OCI-LY1 (cell line): ENCODE data around the gene TDRD12.
"Not testable (repeated sequence)": the region's sequence is repeated elsewhere in the genome, so short reads cannot be mapped to it uniquely, and the experiment has no call there.

Experiments used
- H2AFZ ChIP-seq: fragments of 200-600 bp; sonication (generic), shearing (Covaris generic); 2 replicates; pipeline ENCODE4 v1.6.0; 2014; ENCODE audit warnings: antibody characterized with exemption, mild to moderate bottlenecking, low read length
- H3F3A ChIP-seq: fragments of 200-600 bp; sonication (generic), shearing (Covaris generic); 2 replicates; pipeline ENCODE4 v1.6.0; 2014; ENCODE audit warnings: mild to moderate bottlenecking, antibody characterized with exemption, low read length, moderate library complexity; ENCODE audit not compliant: insufficient read depth
- H3K27ac ChIP-seq: fragments of 200-600 bp; sonication (generic); 2 replicates; pipeline ENCODE4 v1.5.1; 2014; ENCODE audit warnings: low read length, mixed run types, mild to moderate bottlenecking, low read depth; ENCODE audit not compliant: poor library complexity, severe bottlenecking
- H3K27me3 ChIP-seq: fragments of 200-600 bp; sonication (generic); 2 replicates; pipeline ENCODE4 v1.6.0; 2014; ENCODE audit warnings: antibody characterized with exemption, mild to moderate bottlenecking, low read length, moderate library complexity; ENCODE audit not compliant: insufficient read depth
- H3K36me3 ChIP-seq: fragments of 200-600 bp; sonication (generic); 2 replicates; pipeline ENCODE4 v1.6.1; 2014; ENCODE audit warnings: mild to moderate bottlenecking, antibody characterized with exemption, low read length, moderate library complexity, mixed read lengths; ENCODE audit not compliant: insufficient read depth
- H3K4me1 ChIP-seq: fragments of 200-600 bp; sonication (generic); 2 replicates; pipeline ENCODE4 v1.5.1; 2014; ENCODE audit warnings: mild to moderate bottlenecking, low read length, moderate library complexity; ENCODE audit not compliant: insufficient read depth, severe bottlenecking
- H3K4me2 ChIP-seq: fragments of 200-600 bp; sonication (generic), shearing (Covaris generic); 2 replicates; pipeline ENCODE4 v1.6.1; 2014; ENCODE audit warnings: low read length
- H3K4me3 ChIP-seq: fragments of 200-600 bp; sonication (generic); 2 replicates; pipeline ENCODE4 v1.5.1; 2014; ENCODE audit warnings: low read length, low read depth, mild to moderate bottlenecking, mixed read lengths; ENCODE audit not compliant: poor library complexity, severe bottlenecking
- H3K79me2 ChIP-seq: fragments of 200-600 bp; shearing (Covaris generic); 2 replicates; pipeline ENCODE4 v1.6.1; 2016; ENCODE audit warnings: mixed run types, low read length, mixed read lengths; ENCODE audit not compliant: insufficient read depth
- H3K9ac ChIP-seq: fragments of 200-600 bp; sonication (generic), shearing (Covaris generic); 2 replicates; pipeline ENCODE4 v1.6.1; 2014; ENCODE audit warnings: mild to moderate bottlenecking, low read length, mixed read lengths
- H3K9me2 ChIP-seq: fragments of 200-600 bp; sonication (generic), shearing (Covaris generic); 2 replicates; pipeline ENCODE4 v1.6.1; 2014; ENCODE audit warnings: low read depth, mild to moderate bottlenecking, low read length, mixed read lengths
- H3K9me3 ChIP-seq: fragments of 200-600 bp; shearing (Covaris generic); 2 replicates; pipeline ENCODE4 v1.6.1; 2014; ENCODE audit warnings: low read length, mixed read lengths
- H4K20me1 ChIP-seq: fragments of 200-600 bp; sonication (generic), shearing (Covaris generic); 2 replicates; pipeline ENCODE4 v1.6.0; 2016; ENCODE audit warnings: mild to moderate bottlenecking, low read length; ENCODE audit not compliant: insufficient read depth
- EZH2 ChIP-seq: fragments of 200-600 bp; sonication (generic), shearing (Covaris generic); IDR thresholded peaks from 2 replicates; pipeline ENCODE4 v1.8.0; 2017; ENCODE audit warnings: borderline replicate concordance, mixed run types, mild to moderate bottlenecking, antibody characterized with exemption, low read length, moderate library complexity, mixed read lengths
- TF ChIP-seq, protein P1 (sequence below): fragments of 200-600 bp; sonication (generic), shearing (Covaris generic); IDR thresholded peaks from 2 replicates; pipeline ENCODE4 v1.5.1; 2017; ENCODE audit warnings: mild to moderate bottlenecking, antibody characterized with exemption, low read length, moderate library complexity, mixed read lengths

Gene TDRD12

DNA sequence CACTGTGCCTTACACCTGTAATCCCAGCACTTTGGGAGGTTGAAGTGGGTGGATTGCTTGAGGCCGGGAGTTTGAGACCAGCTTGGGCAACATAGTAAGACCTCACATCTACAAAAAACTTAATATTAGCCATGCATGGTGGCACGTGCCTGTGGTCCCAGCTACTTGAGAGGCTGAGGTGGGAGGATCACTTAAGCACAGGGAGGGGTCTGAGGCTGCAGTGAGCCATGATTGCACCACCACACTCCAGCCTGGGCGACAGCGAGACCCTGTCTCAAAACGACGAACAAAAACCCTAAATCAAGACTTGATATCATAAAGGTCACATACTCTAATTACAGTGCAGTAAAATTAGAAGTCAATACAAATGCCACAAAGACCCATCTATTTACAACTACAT lies 132.6 kb downstream of the TDRD12 start:
- no peak overlapping the region for H2AFZ ChIP-seq
- no peaks in the 10 kb centered on the region for H3K9me3 ChIP-seq
- no peaks in the 10 kb centered on the region for H3K36me3 ChIP-seq
- no peaks in the 10 kb centered on the region for H3F3A ChIP-seq
- H3K79me2 ChIP-seq: no peaks in the 10 kb centered on the region
- no peaks in the 10 kb centered on the region for H4K20me1 ChIP-seq
- H3K27me3 ChIP-seq: no peaks in the 10 kb centered on the region
- no peak overlapping the region for H3K27ac ChIP-seq
- H3K9me2 ChIP-seq: no peaks in the 10 kb centered on the region
- H3K4me3 ChIP-seq: no peak overlapping the region
- no peaks in the 10 kb centered on the region for H3K4me1 ChIP-seq
- TF ChIP-seq, protein P1, sequence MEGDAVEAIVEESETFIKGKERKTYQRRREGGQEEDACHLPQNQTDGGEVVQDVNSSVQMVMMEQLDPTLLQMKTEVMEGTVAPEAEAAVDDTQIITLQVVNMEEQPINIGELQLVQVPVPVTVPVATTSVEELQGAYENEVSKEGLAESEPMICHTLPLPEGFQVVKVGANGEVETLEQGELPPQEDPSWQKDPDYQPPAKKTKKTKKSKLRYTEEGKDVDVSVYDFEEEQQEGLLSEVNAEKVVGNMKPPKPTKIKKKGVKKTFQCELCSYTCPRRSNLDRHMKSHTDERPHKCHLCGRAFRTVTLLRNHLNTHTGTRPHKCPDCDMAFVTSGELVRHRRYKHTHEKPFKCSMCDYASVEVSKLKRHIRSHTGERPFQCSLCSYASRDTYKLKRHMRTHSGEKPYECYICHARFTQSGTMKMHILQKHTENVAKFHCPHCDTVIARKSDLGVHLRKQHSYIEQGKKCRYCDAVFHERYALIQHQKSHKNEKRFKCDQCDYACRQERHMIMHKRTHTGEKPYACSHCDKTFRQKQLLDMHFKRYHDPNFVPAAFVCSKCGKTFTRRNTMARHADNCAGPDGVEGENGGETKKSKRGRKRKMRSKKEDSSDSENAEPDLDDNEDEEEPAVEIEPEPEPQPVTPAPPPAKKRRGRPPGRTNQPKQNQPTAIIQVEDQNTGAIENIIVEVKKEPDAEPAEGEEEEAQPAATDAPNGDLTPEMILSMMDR: no peak
- no peak for TF ChIP-seq EZH2
- H3K9ac ChIP-seq: no peak overlapping the region
- no peak overlapping the region for H3K4me2 ChIP-seq

DNA sequence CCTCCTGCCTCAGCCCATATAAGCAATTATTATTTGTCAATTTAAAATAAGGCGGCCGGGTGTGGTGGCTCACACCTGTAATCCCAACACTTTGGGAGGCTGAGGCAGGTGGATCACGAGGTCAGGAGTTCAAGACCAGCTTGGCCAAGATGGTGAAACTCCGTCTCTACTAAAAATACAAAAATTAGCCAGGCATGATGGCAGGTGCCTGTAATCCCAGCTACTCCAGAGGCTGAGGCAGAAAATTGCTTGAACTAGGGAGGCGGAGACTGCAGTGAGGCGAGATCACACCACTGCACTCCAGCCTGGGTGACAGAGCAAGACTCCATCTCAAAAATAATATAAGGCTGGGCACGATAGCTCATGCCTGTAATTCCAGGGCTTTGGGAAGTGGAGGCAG lies 137.3 kb downstream of the TDRD12 start:
- H3K4me3 ChIP-seq, H3K4me2 ChIP-seq, H3K79me2 ChIP-seq, H3K9ac ChIP-seq, H3K27ac ChIP-seq, H3K36me3 ChIP-seq, H3K27me3 ChIP-seq, H3K9me3 ChIP-seq, H3K4me1 ChIP-seq, H3K9me2 ChIP-seq, H3F3A ChIP-seq, H2AFZ ChIP-seq, H4K20me1 ChIP-seq: not testable (repeated sequence)

DNA sequence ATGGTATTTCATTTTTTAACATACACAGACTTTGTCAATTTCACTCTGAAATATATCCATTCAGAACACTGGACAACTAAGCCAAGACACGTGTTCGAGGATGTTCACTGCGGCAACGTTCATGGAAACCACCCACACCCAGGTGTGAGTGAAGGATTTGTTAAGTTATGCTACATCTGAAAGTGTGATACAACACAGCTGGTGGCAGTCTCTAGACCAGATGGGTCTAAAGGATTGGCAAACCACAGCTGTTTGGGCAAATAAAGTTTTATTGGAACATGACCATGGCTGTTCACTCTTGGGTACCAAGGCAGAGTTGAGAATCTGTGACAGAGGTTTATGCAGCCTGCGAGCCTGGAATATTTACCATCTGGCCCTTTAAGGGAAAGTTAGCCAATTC lies 138.0 kb downstream of the TDRD12 start:
- H3K4me1 ChIP-seq: no peaks in the 10 kb centered on the region
- H3F3A ChIP-seq: no peaks in the 10 kb centered on the region
- no peaks in the 10 kb centered on the region for H3K9me3 ChIP-seq
- H3K27me3 ChIP-seq: no peaks in the 10 kb centered on the region
- no peaks in the 10 kb centered on the region for H3K36me3 ChIP-seq
- H2AFZ ChIP-seq: no peak overlapping the region
- H3K9ac ChIP-seq: no peak overlapping the region
- no peak for TF ChIP-seq EZH2
- TF ChIP-seq, protein P1: no peak
- no peaks in the 10 kb centered on the region for H3K79me2 ChIP-seq
- no peak overlapping the region for H3K27ac ChIP-seq
- H3K4me3 ChIP-seq: no peak overlapping the region
- H4K20me1 ChIP-seq: no peaks in the 10 kb centered on the region
- no peaks in the 10 kb centered on the region for H3K9me2 ChIP-seq
- H3K4me2 ChIP-seq: no peak overlapping the region

DNA sequence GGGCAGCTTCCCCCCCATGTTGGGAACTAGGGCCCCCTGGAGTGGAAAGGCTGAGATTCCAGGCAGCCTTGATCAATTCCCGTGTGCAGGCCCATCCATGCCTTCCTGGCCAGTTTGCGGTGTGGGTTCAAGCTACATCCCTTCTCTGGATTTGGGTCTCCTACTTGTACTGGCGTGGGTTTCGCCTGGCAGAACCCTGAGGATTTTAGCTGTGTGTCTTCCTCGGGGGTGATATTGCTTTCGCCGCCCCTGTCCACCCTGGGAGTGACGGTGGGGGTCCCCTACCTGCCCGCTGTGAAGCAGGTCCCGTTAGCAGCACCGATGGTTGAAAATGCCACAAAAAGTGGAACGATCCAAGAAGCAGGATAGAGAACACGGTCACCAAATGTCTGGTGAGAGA lies 138.6 kb downstream of the TDRD12 start:
- Histone ChIP-seq H3K4me1 (no peaks in the 10 kb centered on the region), H4K20me1 (no peaks in the 10 kb centered on the region), H3K27me3 (no peaks in the 10 kb centered on the region), H3K4me3 (no peak overlapping the region), H3K36me3 (no peaks in the 10 kb centered on the region), H3K4me2 (no peak overlapping the region), H3K9me3 (no peaks in the 10 kb centered on the region), H3K9me2 (no peaks in the 10 kb centered on the region), H3K9ac (no peak overlapping the region), H3F3A (no peaks in the 10 kb centered on the region), H3K79me2 (no peaks in the 10 kb centered on the region), H3K27ac (no peak overlapping the region), H2AFZ (no peak overlapping the region)
- TF ChIP-seq, protein P1: no peak
- TF ChIP-seq EZH2: no peak
